ENCODE measurements around the gene HIC1.

DNA sequence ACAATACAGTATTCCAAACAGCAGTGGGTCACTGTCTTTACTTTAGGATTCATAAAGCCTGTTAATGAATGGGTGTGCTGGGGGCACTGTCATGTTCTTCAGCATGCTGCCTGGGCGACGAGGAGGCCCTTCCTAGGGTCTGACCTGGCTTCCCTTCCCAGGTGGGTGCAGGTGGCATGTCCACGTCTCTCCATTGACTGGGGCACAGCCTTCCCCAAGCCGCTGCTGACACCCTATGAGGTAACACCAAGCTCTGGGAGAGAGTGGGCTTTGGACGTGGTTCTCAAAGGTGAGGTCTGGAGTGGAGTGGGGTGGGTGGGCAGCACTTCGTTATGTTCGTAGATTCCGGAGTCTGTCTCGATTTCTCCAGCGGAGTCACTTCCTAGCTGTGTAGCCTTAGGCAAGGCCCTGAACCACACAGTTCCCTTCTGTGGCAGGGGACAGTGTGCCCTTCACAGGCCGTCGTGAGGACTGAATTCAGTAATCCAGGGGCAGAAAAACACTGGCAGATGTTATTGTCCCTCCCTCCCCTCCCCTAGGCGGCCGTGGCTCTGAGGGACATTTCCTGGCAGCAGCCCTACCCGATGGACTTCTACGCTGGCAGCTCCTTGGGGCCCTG is 13.9 kb upstream of the HIC1 start:
- no peak for TF ChIP-seq ARNTL (CRISPR knock-in tag; IDR thresholded peaks at IDR 0.05; ENCODE audit: borderline replicate concordance, low read depth)
- TF ChIP-seq, protein P1, sequence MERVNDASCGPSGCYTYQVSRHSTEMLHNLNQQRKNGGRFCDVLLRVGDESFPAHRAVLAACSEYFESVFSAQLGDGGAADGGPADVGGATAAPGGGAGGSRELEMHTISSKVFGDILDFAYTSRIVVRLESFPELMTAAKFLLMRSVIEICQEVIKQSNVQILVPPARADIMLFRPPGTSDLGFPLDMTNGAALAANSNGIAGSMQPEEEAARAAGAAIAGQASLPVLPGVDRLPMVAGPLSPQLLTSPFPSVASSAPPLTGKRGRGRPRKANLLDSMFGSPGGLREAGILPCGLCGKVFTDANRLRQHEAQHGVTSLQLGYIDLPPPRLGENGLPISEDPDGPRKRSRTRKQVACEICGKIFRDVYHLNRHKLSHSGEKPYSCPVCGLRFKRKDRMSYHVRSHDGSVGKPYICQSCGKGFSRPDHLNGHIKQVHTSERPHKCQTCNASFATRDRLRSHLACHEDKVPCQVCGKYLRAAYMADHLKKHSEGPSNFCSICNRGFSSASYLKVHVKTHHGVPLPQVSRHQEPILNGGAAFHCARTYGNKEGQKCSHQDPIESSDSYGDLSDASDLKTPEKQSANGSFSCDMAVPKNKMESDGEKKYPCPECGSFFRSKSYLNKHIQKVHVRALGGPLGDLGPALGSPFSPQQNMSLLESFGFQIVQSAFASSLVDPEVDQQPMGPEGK (CRISPR knock-in tag; IDR thresholded peaks at IDR 0.05; ENCODE audit: borderline replicate concordance), result no peak
